ENCODE results near the gene PRDM15.

The PRDM15 gene

GRCh38 chr21:41819236-41819855 lies 59.8 kb downstream of the PRDM15 start:
- Histone ChIP-seq H3K9ac (ENCODE audit: low read length) (no peak overlapping the region), H2AFZ (ENCODE audit: low read depth, low read length) (no peak overlapping the region), H3K27ac (ENCODE audit: low read length) (no peak overlapping the region), H4K20me1 (ENCODE audit: insufficient read depth, low read length) (no peaks in the 10 kb centered on the region), H3K4me3 (ENCODE audit: low read length) (no peak overlapping the region), H3K36me3 (replicated peaks; ENCODE audit: low read depth, low read length) (no peaks in the 10 kb centered on the region), H3K4me1 (ENCODE audit: low read length) (peaks cover 5% of the 10 kb centered on the region), H3K79me2 (ENCODE audit: low read length) (no peaks in the 10 kb centered on the region), H3K27me3 (ENCODE audit: low read depth, low read length) (no peaks in the 10 kb centered on the region), H3K9me3 (ENCODE audit: insufficient read depth, low read length) (no peaks in the 10 kb centered on the region), H3K4me2 (ENCODE audit: low read length) (no peak overlapping the region)
- TF ChIP-seq CTCF (IDR thresholded peaks at IDR 0.05; ENCODE audit: low read depth, low read length): no peak
- TF ChIP-seq EZH2phosphoT487 (IDR thresholded peaks at IDR 0.05; ENCODE audit: low read depth): no peak

GRCh38 chr21:41817877-41818855 lies 61.0 kb downstream of the PRDM15 start:
- Histone ChIP-seq H3K4me2 (ENCODE audit: low read length) (no peak overlapping the region), H3K4me1 (ENCODE audit: low read length) (peaks cover 5% of the 10 kb centered on the region), H3K27me3 (ENCODE audit: low read depth, low read length) (no peaks in the 10 kb centered on the region), H2AFZ (ENCODE audit: low read depth, low read length) (no peak overlapping the region), H3K79me2 (ENCODE audit: low read length) (no peaks in the 10 kb centered on the region), H3K9ac (ENCODE audit: low read length) (no peak overlapping the region), H3K9me3 (ENCODE audit: insufficient read depth, low read length) (no peaks in the 10 kb centered on the region), H3K4me3 (ENCODE audit: low read length) (no peak overlapping the region), H3K36me3 (replicated peaks; ENCODE audit: low read depth, low read length) (no peaks in the 10 kb centered on the region), H3K27ac (ENCODE audit: low read length) (no peak overlapping the region), H4K20me1 (ENCODE audit: insufficient read depth, low read length) (no peaks in the 10 kb centered on the region)
- TF ChIP-seq CTCF (IDR thresholded peaks at IDR 0.05; ENCODE audit: low read depth, low read length): no peak
- no peak for TF ChIP-seq EZH2phosphoT487 (IDR thresholded peaks at IDR 0.05; ENCODE audit: low read depth)

GRCh38 chr21:41817228-41817627 lies 61.9 kb downstream of the PRDM15 start:
- no peaks in the 10 kb centered on the region for H3K36me3 ChIP-seq (replicated peaks; ENCODE audit: low read depth, low read length)
- no peak overlapping the region for H3K27ac ChIP-seq (ENCODE audit: low read length)
- no peak overlapping the region for H3K9ac ChIP-seq (ENCODE audit: low read length)
- no peaks in the 10 kb centered on the region for H4K20me1 ChIP-seq (ENCODE audit: insufficient read depth, low read length)
- TF ChIP-seq EZH2phosphoT487 (IDR thresholded peaks at IDR 0.05; ENCODE audit: low read depth) (no peak), CTCF (IDR thresholded peaks at IDR 0.05; ENCODE audit: low read depth, low read length) (peak; percentile 52)
- peaks cover 5% of the 10 kb centered on the region for H3K4me1 ChIP-seq (ENCODE audit: low read length)
- H3K27me3 ChIP-seq (ENCODE audit: low read depth, low read length): no peaks in the 10 kb centered on the region
- H3K9me3 ChIP-seq (ENCODE audit: insufficient read depth, low read length): no peaks in the 10 kb centered on the region
- no peak overlapping the region for H2AFZ ChIP-seq (ENCODE audit: low read depth, low read length)
- H3K4me2 ChIP-seq (ENCODE audit: low read length): no peak overlapping the region
- H3K79me2 ChIP-seq (ENCODE audit: low read length): no peaks in the 10 kb centered on the region
- H3K4me3 ChIP-seq (ENCODE audit: low read length): no peak overlapping the region

GRCh38 chr21:41816583-41817165 lies 62.5 kb downstream of the PRDM15 start:
- H3K4me1 ChIP-seq (ENCODE audit: low read length): peaks cover 5% of the 10 kb centered on the region
- H2AFZ ChIP-seq (ENCODE audit: low read depth, low read length): no peak overlapping the region
- no peaks in the 10 kb centered on the region for H3K36me3 ChIP-seq (replicated peaks; ENCODE audit: low read depth, low read length)
- no peaks in the 10 kb centered on the region for H3K79me2 ChIP-seq (ENCODE audit: low read length)
- H3K4me3 ChIP-seq (ENCODE audit: low read length): no peak overlapping the region
- H4K20me1 ChIP-seq (ENCODE audit: insufficient read depth, low read length): no peaks in the 10 kb centered on the region
- TF ChIP-seq CTCF (IDR thresholded peaks at IDR 0.05; ENCODE audit: low read depth, low read length) (peak; percentile 64), EZH2phosphoT487 (IDR thresholded peaks at IDR 0.05; ENCODE audit: low read depth) (no peak)
- H3K9me3 ChIP-seq (ENCODE audit: insufficient read depth, low read length): no peaks in the 10 kb centered on the region
- no peak overlapping the region for H3K9ac ChIP-seq (ENCODE audit: low read length)
- no peak overlapping the region for H3K27ac ChIP-seq (ENCODE audit: low read length)
- no peak overlapping the region for H3K4me2 ChIP-seq (ENCODE audit: low read length)
- H3K27me3 ChIP-seq (ENCODE audit: low read depth, low read length): no peaks in the 10 kb centered on the region

All from OCI-LY3 (cell line).